Measurements from ENCODE around the gene DLG5.
A peak's percentile ranks its signal among the peaks of the same experiment; 100 is the strongest.

The DLG5 gene

GRCh38 chr10:77837925-77838595 is 88.5 kb downstream of the DLG5 start:
- no peaks in the 10 kb centered on the region for H3K27me3 ChIP-seq (ENCODE audit: insufficient read depth, low read length, poor library complexity)
- H3K36me3 ChIP-seq (ENCODE audit: insufficient read depth, low read length) = peaks cover 51% of the 10 kb centered on the region
- H2AFZ ChIP-seq (ENCODE audit: low read depth, low read length) = no peak overlapping the region
- H3K4me1 ChIP-seq (ENCODE audit: insufficient read depth, low read length) = peaks cover 24% of the 10 kb centered on the region
- no peak overlapping the region for H3K9ac ChIP-seq (ENCODE audit: low read depth, low read length)
- DNase-seq = no peak
- no peaks in the 10 kb centered on the region for H4K20me1 ChIP-seq (ENCODE audit: insufficient read depth, low read length)
- no peaks in the 10 kb centered on the region for H3K9me3 ChIP-seq (ENCODE audit: insufficient read depth, low read length, severe bottlenecking)
- H3K4me2 ChIP-seq (ENCODE audit: insufficient read depth, low read length) = no peak overlapping the region
- no peaks in the 10 kb centered on the region for H3K79me2 ChIP-seq (ENCODE audit: insufficient read depth, low read length)
- no peak overlapping the region for H3K4me3 ChIP-seq (ENCODE audit: low read depth in 1 of 2, low read length in 2 of 2)
- H3K27ac ChIP-seq (ENCODE audit: low read length) = peak overlapping the region; percentile 80
- no peak for TF ChIP-seq EZH2 (IDR thresholded peaks at IDR 0.05; ENCODE audit: borderline replicate concordance, low read depth, low read length, severe bottlenecking)
- TF ChIP-seq CTCF (IDR thresholded peaks at IDR 0.05; ENCODE audit: borderline replicate concordance, extremely low read depth, low read length, poor library complexity, severe bottlenecking) = no peak
- no peak for ATAC-seq (ENCODE audit: insufficient read depth, low read depth)

- peak; percentile 41 for ATAC-seq (ENCODE audit: insufficient read depth, low read depth)
- Histone ChIP-seq H3K9ac (ENCODE audit: low read depth, low read length) (no peak overlapping the region), H3K4me3 (ENCODE audit: low read depth in 1 of 2, low read length in 2 of 2) (no peak overlapping the region; a peak in 1 of 4 replicates), H3K36me3 (ENCODE audit: insufficient read depth, low read length) (peaks cover 53% of the 10 kb centered on the region), H3K4me2 (ENCODE audit: insufficient read depth, low read length) (peak overlapping the region; percentile 60; the same call in 1 of the 2 replicates), H3K27me3 (ENCODE audit: insufficient read depth, low read length, poor library complexity) (no peaks in the 10 kb centered on the region), H3K9me3 (ENCODE audit: insufficient read depth, low read length, severe bottlenecking) (no peaks in the 10 kb centered on the region), H3K27ac (ENCODE audit: low read length) (peak overlapping the region; percentile 80), H4K20me1 (ENCODE audit: insufficient read depth, low read length) (no peaks in the 10 kb centered on the region), H3K4me1 (ENCODE audit: insufficient read depth, low read length) (peaks cover 24% of the 10 kb centered on the region), H3K79me2 (ENCODE audit: insufficient read depth, low read length) (no peaks in the 10 kb centered on the region), H2AFZ (ENCODE audit: low read depth, low read length) (no peak overlapping the region)
- TF ChIP-seq EZH2 (IDR thresholded peaks at IDR 0.05; ENCODE audit: borderline replicate concordance, low read depth, low read length, severe bottlenecking) = no peak
- peak; percentile 55 for TF ChIP-seq CTCF (IDR thresholded peaks at IDR 0.05; ENCODE audit: borderline replicate concordance, extremely low read depth, low read length, poor library complexity, severe bottlenecking)
- peak; percentile 53 for DNase-seq
Observed at GRCh38 chr10:77837248-77837924, 89.2 kb downstream of the DLG5 start.

GRCh38 chr10:77836299-77836820 is 90.2 kb downstream of the DLG5 start:
- Histone ChIP-seq H2AFZ (ENCODE audit: low read depth, low read length) (peak overlapping the region; percentile 58), H4K20me1 (ENCODE audit: insufficient read depth, low read length) (no peaks in the 10 kb centered on the region), H3K79me2 (ENCODE audit: insufficient read depth, low read length) (no peaks in the 10 kb centered on the region), H3K27me3 (ENCODE audit: insufficient read depth, low read length, poor library complexity) (no peaks in the 10 kb centered on the region), H3K4me1 (ENCODE audit: insufficient read depth, low read length) (peaks cover 24% of the 10 kb centered on the region), H3K4me3 (ENCODE audit: low read depth in 1 of 2, low read length in 2 of 2) (peak overlapping the region in 1 of 2 experiments; percentile 44; a peak in 2 of 4 replicates), H3K36me3 (ENCODE audit: insufficient read depth, low read length) (peaks cover 54% of the 10 kb centered on the region), H3K9ac (ENCODE audit: low read depth, low read length) (peak overlapping the region; percentile 48), H3K27ac (ENCODE audit: low read length) (peak overlapping the region; percentile 80), H3K9me3 (ENCODE audit: insufficient read depth, low read length, severe bottlenecking) (no peaks in the 10 kb centered on the region), H3K4me2 (ENCODE audit: insufficient read depth, low read length) (peak overlapping the region; percentile 60)
- ATAC-seq (ENCODE audit: insufficient read depth, low read depth) (peak; percentile 99), DNase-seq (peak; percentile 90)
- TF ChIP-seq EZH2 (IDR thresholded peaks at IDR 0.05; ENCODE audit: borderline replicate concordance, low read depth, low read length, severe bottlenecking) = no peak
- TF ChIP-seq CTCF (IDR thresholded peaks at IDR 0.05; ENCODE audit: borderline replicate concordance, extremely low read depth, low read length, poor library complexity, severe bottlenecking) = peak; percentile 31
